HG02981 (cell line): ENCODE results near the gene GM2A.
"Not testable (repeated sequence)": the region's sequence is repeated elsewhere in the genome, so short reads cannot be mapped to it uniquely, and the experiment has no call there.

Experiments
- ATAC-seq: cut with Tn5 transposase; IDR thresholded peaks from one replicate; pipeline ENCODE4 v1.9.1; 2021; ENCODE audit warnings: mild to moderate bottlenecking, moderate library complexity; ENCODE audit not compliant: unreplicated experiment

The GM2A gene

GRCh38 chr5:151251001-151251551 is 1.9 kb upstream of the GM2A start:
- ATAC-seq, result no peak

- ATAC-seq, result no peak
Observed at GRCh38 chr5:151251621-151252020, 1.4 kb upstream of the GM2A start.

- no peak for ATAC-seq
Observed at GRCh38 chr5:151253605-151253950, 593 bp downstream of the GM2A start.

- no peak for ATAC-seq
Observed at GRCh38 chr5:151254556-151254955, 1.6 kb downstream of the GM2A start.

DNA sequence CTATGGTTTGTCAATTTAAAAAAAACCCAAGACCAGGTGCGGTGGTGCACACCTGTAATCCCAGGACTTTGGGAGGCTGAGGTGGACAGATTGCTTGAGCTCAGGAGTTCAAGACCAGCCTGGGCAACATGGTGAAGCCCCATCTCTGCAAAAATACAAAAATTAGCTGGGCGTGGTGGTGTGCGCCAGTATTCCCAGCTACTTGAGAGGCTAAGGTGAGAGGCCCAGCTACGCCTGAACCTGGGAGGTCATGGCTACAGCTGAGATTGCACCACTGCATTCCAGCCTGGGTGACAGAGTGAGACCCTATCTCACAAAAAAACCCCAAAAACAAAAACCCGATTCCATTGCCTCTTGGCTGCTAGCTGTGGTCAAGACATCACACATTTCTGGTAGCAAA is 2.0 kb downstream of the GM2A start:
- not testable (repeated sequence) for ATAC-seq

GRCh38 chr5:151255621-151256286 is 2.8 kb downstream of the GM2A start:
- peak; percentile 38 for ATAC-seq

DNA sequence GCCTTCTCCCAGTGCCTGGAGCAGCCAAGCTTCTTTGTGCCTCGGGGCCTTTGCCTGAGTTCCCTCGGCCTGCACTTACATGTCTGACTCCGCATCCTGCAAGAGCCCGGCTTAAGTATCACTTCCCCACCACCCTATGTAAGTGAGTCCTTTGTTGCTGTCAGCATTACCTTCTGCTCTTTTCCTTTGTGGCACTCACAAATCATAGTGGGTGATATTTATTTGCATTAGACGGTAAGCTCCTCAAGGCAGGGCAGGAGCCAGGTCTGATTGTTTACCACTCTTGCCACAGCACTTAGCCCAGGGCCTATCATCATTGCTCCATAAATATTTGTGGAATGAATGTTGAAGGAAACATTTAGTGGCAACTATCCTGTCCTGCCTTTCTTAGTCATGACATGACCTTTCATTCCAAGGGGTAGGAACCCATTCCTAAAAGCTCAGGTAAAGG is 4.8 kb downstream of the GM2A start:
- ATAC-seq, result peak; percentile 26

GRCh38 chr5:151258201-151258611 is 5.2 kb downstream of the GM2A start:
- no peak for ATAC-seq

GRCh38 chr5:151258816-151259215 is 5.8 kb downstream of the GM2A start:
- no peak for ATAC-seq

- ATAC-seq, result no peak
Observed at GRCh38 chr5:151259931-151260330, 6.9 kb downstream of the GM2A start.

GRCh38 chr5:151262532-151262931 is 9.5 kb downstream of the GM2A start:
- no peak for ATAC-seq

- ATAC-seq, result no peak
Observed at GRCh38 chr5:151264113-151264512, 11.1 kb downstream of the GM2A start.

- no peak for ATAC-seq
Observed at GRCh38 chr5:151267491-151268260, 14.7 kb downstream of the GM2A start.

DNA sequence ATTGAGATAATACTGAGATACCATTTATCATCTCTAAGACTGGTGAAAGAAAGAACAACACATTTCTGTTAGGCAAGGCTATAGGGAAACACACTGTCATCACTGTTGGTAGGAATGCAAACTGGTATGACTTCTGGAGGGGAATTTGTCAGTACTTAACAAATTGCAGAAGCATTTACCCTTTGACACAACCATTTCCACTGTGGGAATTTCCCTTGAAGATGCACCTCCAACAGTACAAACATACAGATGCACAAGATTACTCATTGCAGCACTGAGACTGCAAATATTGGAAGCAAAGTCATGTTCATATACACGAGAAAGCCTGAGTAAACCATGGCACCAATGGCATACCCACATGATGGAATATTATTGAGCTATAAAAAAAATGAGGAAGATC is 17.6 kb downstream of the GM2A start:
- ATAC-seq, result peak; percentile 80

DNA sequence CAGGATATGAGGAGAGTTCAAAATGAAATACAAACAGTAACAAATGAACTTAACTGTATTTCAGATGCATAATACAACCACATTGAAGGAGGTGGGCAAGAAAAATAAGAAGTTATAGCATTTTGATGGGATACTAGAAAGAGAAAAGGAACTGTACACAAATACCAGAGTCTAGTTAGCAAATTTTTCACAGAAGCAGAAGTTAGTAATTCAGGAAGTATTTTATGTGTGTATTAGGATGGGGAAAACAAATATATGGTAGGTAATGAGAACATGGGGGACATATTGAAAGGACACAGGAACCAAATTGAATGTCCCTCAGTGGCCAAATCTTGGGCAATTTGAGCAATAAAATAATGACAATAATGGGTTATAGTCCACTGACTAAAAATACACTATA is 18.4 kb downstream of the GM2A start:
- ATAC-seq, result no peak

GRCh38 chr5:151274666-151275065 is 21.7 kb downstream of the GM2A start:
- no peak for ATAC-seq

- no peak for ATAC-seq
Observed at GRCh38 chr5:151275803-151276202, 22.8 kb downstream of the GM2A start.

DNA sequence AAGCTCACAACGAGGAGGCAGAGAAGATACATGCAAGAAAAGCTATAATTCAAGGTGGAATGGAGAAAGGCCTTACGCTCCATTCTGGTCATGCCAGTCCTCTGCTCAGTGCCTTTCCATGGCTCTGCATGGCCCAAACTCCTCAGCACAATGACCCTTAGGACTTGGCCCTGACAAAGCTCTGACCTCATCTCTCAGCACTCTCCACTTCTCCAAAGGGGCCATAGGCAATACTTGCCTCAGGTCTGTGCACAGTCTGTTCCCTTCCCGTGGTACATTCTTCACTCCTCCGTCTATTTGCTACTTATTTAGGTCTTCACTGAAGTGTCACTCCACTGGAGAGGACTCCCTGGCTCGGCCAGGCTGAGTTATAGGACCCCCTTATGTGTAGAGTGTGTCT is 25.9 kb downstream of the GM2A start:
- no peak for ATAC-seq

DNA sequence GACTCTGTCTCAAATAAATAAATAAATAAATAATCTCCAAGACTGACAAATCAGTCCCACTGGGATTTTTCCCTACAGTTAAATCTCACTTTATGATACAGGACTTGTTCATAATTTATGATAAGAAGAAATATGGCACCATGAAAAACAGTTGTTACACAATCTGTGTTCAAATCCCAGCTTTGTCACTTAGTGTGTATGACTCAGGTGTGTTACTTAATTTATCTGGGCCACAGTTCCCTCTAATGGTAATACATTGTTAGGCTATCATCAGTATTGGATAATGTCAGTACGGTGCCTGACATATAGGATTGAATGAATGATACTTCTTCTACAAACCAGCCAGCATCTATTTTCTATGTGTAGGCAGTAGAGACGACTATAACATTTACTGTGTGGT is 27.5 kb downstream of the GM2A start:
- ATAC-seq, result no peak

DNA sequence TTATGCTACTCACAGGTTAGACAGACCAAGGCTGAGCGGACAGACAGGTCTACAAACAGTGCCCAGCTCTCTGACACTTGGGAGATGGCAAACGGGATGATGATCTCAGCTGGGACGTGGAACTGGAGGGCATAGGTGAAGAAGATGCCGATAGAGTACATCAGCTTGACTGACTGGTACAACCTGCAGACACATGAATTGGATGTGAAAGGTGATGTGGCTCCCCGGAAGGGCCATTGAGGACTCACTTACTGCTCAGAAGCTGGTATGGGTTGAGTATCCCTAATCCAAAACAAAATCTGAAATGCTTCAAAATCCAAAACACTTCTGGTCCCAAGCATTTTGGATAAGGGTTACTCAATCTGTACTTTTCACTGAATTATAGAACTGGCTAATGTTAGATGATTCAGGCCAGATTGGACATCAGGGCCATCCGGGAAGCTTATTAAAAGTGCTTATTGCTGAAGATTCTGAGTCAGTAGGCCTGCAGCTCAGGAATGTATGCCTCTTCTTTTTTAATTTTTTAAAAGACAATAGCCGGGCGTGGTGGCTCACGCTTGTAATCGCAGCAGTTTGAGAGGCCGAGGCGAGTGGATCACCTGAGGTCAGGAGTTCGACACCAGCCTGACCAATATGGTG is 28.1 kb downstream of the GM2A start:
- ATAC-seq, result no peak

- no peak for ATAC-seq
Observed at GRCh38 chr5:151283120-151283825, 30.3 kb downstream of the GM2A start.
